Neural cell (in vitro differentiated cells): ENCODE data around the gene TMEM143. TPM values are rescaled to one million over a fixed set of nuclear protein-coding genes. Genes with fewer than 3 reads are reported as not detected.

Experiments used
- H2AFZ ChIP-seq: fragments of 200-600, 300-800 bp; sonication (generic), shearing (Covaris generic); 2 replicates; pipeline ENCODE4 v1.6.0; 2014; ENCODE audit warnings: low read depth, mild to moderate bottlenecking, antibody characterized with exemption, low read length, moderate library complexity
- H3F3A ChIP-seq: fragments of 200-600 bp; shearing (Covaris generic); 2 replicates; pipeline ENCODE4 v1.6.1; 2016; ENCODE audit warnings: mild to moderate bottlenecking, moderate library complexity, mixed read lengths, antibody characterized with exemption, low read length; ENCODE audit not compliant: insufficient read depth, poor library complexity, severe bottlenecking
- H3K27ac ChIP-seq: fragments of 200-600, 300-800 bp; sonication (generic), shearing (Covaris generic); 2 replicates; pipeline ENCODE4 v1.5.1; 2014; ENCODE audit warnings: mild to moderate bottlenecking, low read length, moderate library complexity
- H3K27me3 ChIP-seq: fragments of 300-800, 200-600 bp; sonication (generic), shearing (Covaris generic); 2 replicates; pipeline ENCODE4 v1.6.0; 2014; ENCODE audit warnings: mild to moderate bottlenecking, low read depth, low read length, moderate library complexity; ENCODE audit not compliant: insufficient read depth
- H3K36me3 ChIP-seq: fragments of 300-800, 200-600 bp; sonication (generic), shearing (Covaris generic); 2 replicates; pipeline ENCODE4 v1.5.1; 2014; ENCODE audit warnings: mild to moderate bottlenecking, antibody characterized with exemption, low read length, moderate library complexity; ENCODE audit not compliant: insufficient read depth
- H3K4me2 ChIP-seq: fragments of 300-800, 200-600 bp; sonication (generic), shearing (Covaris generic); 2 replicates; pipeline ENCODE4 v1.6.0; 2014; ENCODE audit warnings: mild to moderate bottlenecking, low read length
- H3K4me3 ChIP-seq: fragments of 300-800, 200-600 bp; sonication (generic), shearing (Covaris generic); 2 replicates; pipeline ENCODE4 v1.5.1; 2014; ENCODE audit warnings: mild to moderate bottlenecking, low read length, moderate library complexity
- H3K79me2 ChIP-seq: fragments of 200-600 bp; shearing (Covaris generic); replicated peaks from 2 replicates; pipeline ENCODE4 v1.6.0; 2014; ENCODE audit warnings: mild to moderate bottlenecking, low read length, moderate library complexity; ENCODE audit not compliant: insufficient read depth
- H3K9ac ChIP-seq: fragments of 300-800, 200-600 bp; sonication (generic), shearing (Covaris generic); 2 replicates; pipeline ENCODE4 v1.6.1; 2016; ENCODE audit warnings: mild to moderate bottlenecking, low read length, mixed read lengths
- H3K9me2 ChIP-seq: fragments of 200-600 bp; shearing (Covaris generic); 2 replicates; pipeline ENCODE4 v1.6.1; 2016; ENCODE audit warnings: mild to moderate bottlenecking, low read length, mixed read lengths; ENCODE audit not compliant: insufficient read depth
- H3K9me3 ChIP-seq: fragments of 200-600, 300-800 bp; sonication (generic), shearing (Covaris generic); 2 replicates; pipeline ENCODE4 v1.6.1; 2016; ENCODE audit warnings: mild to moderate bottlenecking, mixed run types, low read length, moderate library complexity, mixed read lengths
- H4K20me1 ChIP-seq: fragments of 200-600 bp; shearing (Covaris generic); 2 replicates; pipeline ENCODE4 v1.6.1; 2016; ENCODE audit warnings: mild to moderate bottlenecking, mixed run types; ENCODE audit not compliant: insufficient read depth
- CTCF ChIP-seq: fragments of 450-650 bp; IDR thresholded peaks from 2 replicates; pipeline ENCODE4 v1.5.1; 2014; ENCODE audit warnings: antibody characterized with exemption, mild to moderate bottlenecking, moderate library complexity; ENCODE audit not compliant: poor library complexity, severe bottlenecking
- EP300 ChIP-seq: fragments of 450-650 bp; conservative IDR thresholded peaks from 2 replicates; pipeline ENCODE4 v1.6.1; 2014; ENCODE audit warnings: antibody characterized with exemption, mild to moderate bottlenecking, moderate library complexity; ENCODE audit not compliant: poor library complexity, severe bottlenecking
- EZH2 ChIP-seq: fragments of 200-600, 300-800 bp; shearing (Covaris generic), sonication (generic); IDR thresholded peaks from 2 replicates; pipeline ENCODE4 v1.6.1; 2014; ENCODE audit warnings: antibody characterized with exemption, low read length, borderline replicate concordance, mild to moderate bottlenecking; ENCODE audit not compliant: insufficient read depth, poor library complexity, severe bottlenecking
- MXI1 ChIP-seq: fragments of 450-650 bp; conservative IDR thresholded peaks from 2 replicates; pipeline ENCODE4 v1.6.1; 2014; ENCODE audit warnings: antibody characterized with exemption, mild to moderate bottlenecking; ENCODE audit not compliant: poor library complexity, severe bottlenecking
- POLR2AphosphoS5 ChIP-seq: IDR thresholded peaks from 2 replicates; pipeline ENCODE4 v1.6.1; 2012
- RAD21 ChIP-seq: fragments of 450-650 bp; conservative IDR thresholded peaks from 2 replicates; pipeline ENCODE4 v1.6.1; 2014; ENCODE audit warnings: antibody characterized with exemption, mild to moderate bottlenecking, moderate library complexity
- REST ChIP-seq: IDR thresholded peaks from 2 replicates; pipeline ENCODE4 v1.6.1; 2012; ENCODE audit warnings: borderline replicate concordance
- SMC3 ChIP-seq: fragments of 450-650 bp; conservative IDR thresholded peaks from 2 replicates; pipeline ENCODE4 v1.6.1; 2014; ENCODE audit warnings: antibody characterized with exemption, mild to moderate bottlenecking, moderate library complexity; ENCODE audit not compliant: poor library complexity
- TAF1 ChIP-seq: IDR thresholded peaks from 2 replicates; pipeline ENCODE4 v1.6.1; 2012; ENCODE audit warnings: low read depth
- polyA plus RNA-seq: library from polyadenylated mRNA; depleted of rRNA; stranded (reverse); fragments of >200 nt; gene quantifications from 2 replicates; pipeline ENCODE4 v1.2.3, GENCODE V29; 2014

TMEM143 gene
- polyA plus RNA-seq, 1 donor from 2014 or later, result 4.2 TPM

GRCh38 chr19:48296963-48297734 is 66.6 kb downstream of the TMEM143 start:
- no peaks in the 10 kb centered on the region for H3K27me3 ChIP-seq
- H3K27ac ChIP-seq, result no peak overlapping the region
- H3K79me2 ChIP-seq, result no peaks in the 10 kb centered on the region
- no peaks in the 10 kb centered on the region for H4K20me1 ChIP-seq
- H3K4me2 ChIP-seq, result no peak overlapping the region
- no peak overlapping the region for H3K9ac ChIP-seq
- no peak for TF ChIP-seq EZH2
- no peak for TF ChIP-seq REST
- no peak for TF ChIP-seq EP300
- TF ChIP-seq CTCF, result no peak
- TF ChIP-seq MXI1, result no peak
- TF ChIP-seq SMC3, result no peak
- TF ChIP-seq POLR2AphosphoS5, result no peak
- no peak for TF ChIP-seq RAD21
- no peak for TF ChIP-seq TAF1
- H3K4me3 ChIP-seq, result no peak overlapping the region
- no peak overlapping the region for H2AFZ ChIP-seq
- H3K36me3 ChIP-seq, result no peaks in the 10 kb centered on the region
- H3K9me3 ChIP-seq, result no peaks in the 10 kb centered on the region
- no peaks in the 10 kb centered on the region for H3K9me2 ChIP-seq
- H3F3A ChIP-seq, result no peaks in the 10 kb centered on the region

- Histone ChIP-seq H3K79me2 (no peaks in the 10 kb centered on the region), H3K27me3 (peaks cover 5% of the 10 kb centered on the region), H3K9ac (no peak overlapping the region), H4K20me1 (no peaks in the 10 kb centered on the region), H3F3A (no peaks in the 10 kb centered on the region), H3K36me3 (no peaks in the 10 kb centered on the region), H2AFZ (no peak overlapping the region), H3K9me3 (no peaks in the 10 kb centered on the region), H3K4me2 (no peak overlapping the region), H3K27ac (no peak overlapping the region), H3K4me3 (no peak overlapping the region), H3K9me2 (no peaks in the 10 kb centered on the region)
- TF ChIP-seq MXI1 (no peak), SMC3 (no peak), EP300 (no peak), TAF1 (no peak), EZH2 (no peak), REST (no peak), CTCF (no peak), RAD21 (no peak), POLR2AphosphoS5 (no peak)
These were observed 68.3 kb downstream of the TMEM143 start for GRCh38 chr19:48295458-48295857.
